OCI-LY1 (cell line): ENCODE measurements around the gene GALNT14.

Experiments used
- H2AFZ ChIP-seq: fragments of 200-600 bp; sonication (generic), shearing (Covaris generic); 2 replicates; pipeline ENCODE4 v1.6.0; 2014; ENCODE audit warnings: antibody characterized with exemption, mild to moderate bottlenecking, low read length
- H3F3A ChIP-seq: fragments of 200-600 bp; sonication (generic), shearing (Covaris generic); 2 replicates; pipeline ENCODE4 v1.6.0; 2014; ENCODE audit warnings: mild to moderate bottlenecking, antibody characterized with exemption, low read length, moderate library complexity; ENCODE audit not compliant: insufficient read depth
- H3K27ac ChIP-seq: fragments of 200-600 bp; sonication (generic); 2 replicates; pipeline ENCODE4 v1.5.1; 2014; ENCODE audit warnings: low read length, mixed run types, mild to moderate bottlenecking, low read depth; ENCODE audit not compliant: poor library complexity, severe bottlenecking
- H3K27me3 ChIP-seq: fragments of 200-600 bp; sonication (generic); 2 replicates; pipeline ENCODE4 v1.6.0; 2014; ENCODE audit warnings: antibody characterized with exemption, mild to moderate bottlenecking, low read length, moderate library complexity; ENCODE audit not compliant: insufficient read depth
- H3K36me3 ChIP-seq: fragments of 200-600 bp; sonication (generic); 2 replicates; pipeline ENCODE4 v1.6.1; 2014; ENCODE audit warnings: mild to moderate bottlenecking, antibody characterized with exemption, low read length, moderate library complexity, mixed read lengths; ENCODE audit not compliant: insufficient read depth
- H3K4me1 ChIP-seq: fragments of 200-600 bp; sonication (generic); 2 replicates; pipeline ENCODE4 v1.5.1; 2014; ENCODE audit warnings: mild to moderate bottlenecking, low read length, moderate library complexity; ENCODE audit not compliant: insufficient read depth, severe bottlenecking
- H3K4me2 ChIP-seq: fragments of 200-600 bp; sonication (generic), shearing (Covaris generic); 2 replicates; pipeline ENCODE4 v1.6.1; 2014; ENCODE audit warnings: low read length
- H3K4me3 ChIP-seq: fragments of 200-600 bp; sonication (generic); 2 replicates; pipeline ENCODE4 v1.5.1; 2014; ENCODE audit warnings: low read length, low read depth, mild to moderate bottlenecking, mixed read lengths; ENCODE audit not compliant: poor library complexity, severe bottlenecking
- H3K79me2 ChIP-seq: fragments of 200-600 bp; shearing (Covaris generic); 2 replicates; pipeline ENCODE4 v1.6.1; 2016; ENCODE audit warnings: mixed run types, low read length, mixed read lengths; ENCODE audit not compliant: insufficient read depth
- H3K9ac ChIP-seq: fragments of 200-600 bp; sonication (generic), shearing (Covaris generic); 2 replicates; pipeline ENCODE4 v1.6.1; 2014; ENCODE audit warnings: mild to moderate bottlenecking, low read length, mixed read lengths
- H3K9me2 ChIP-seq: fragments of 200-600 bp; sonication (generic), shearing (Covaris generic); 2 replicates; pipeline ENCODE4 v1.6.1; 2014; ENCODE audit warnings: low read depth, mild to moderate bottlenecking, low read length, mixed read lengths
- H3K9me3 ChIP-seq: fragments of 200-600 bp; shearing (Covaris generic); 2 replicates; pipeline ENCODE4 v1.6.1; 2014; ENCODE audit warnings: low read length, mixed read lengths
- H4K20me1 ChIP-seq: fragments of 200-600 bp; sonication (generic), shearing (Covaris generic); 2 replicates; pipeline ENCODE4 v1.6.0; 2016; ENCODE audit warnings: mild to moderate bottlenecking, low read length; ENCODE audit not compliant: insufficient read depth
- EZH2 ChIP-seq: fragments of 200-600 bp; sonication (generic), shearing (Covaris generic); IDR thresholded peaks from 2 replicates; pipeline ENCODE4 v1.8.0; 2017; ENCODE audit warnings: borderline replicate concordance, mixed run types, mild to moderate bottlenecking, antibody characterized with exemption, low read length, moderate library complexity, mixed read lengths
- TF ChIP-seq, protein P1 (sequence below): fragments of 200-600 bp; sonication (generic), shearing (Covaris generic); IDR thresholded peaks from 2 replicates; pipeline ENCODE4 v1.5.1; 2017; ENCODE audit warnings: mild to moderate bottlenecking, antibody characterized with exemption, low read length, moderate library complexity, mixed read lengths

The GALNT14 gene

DNA sequence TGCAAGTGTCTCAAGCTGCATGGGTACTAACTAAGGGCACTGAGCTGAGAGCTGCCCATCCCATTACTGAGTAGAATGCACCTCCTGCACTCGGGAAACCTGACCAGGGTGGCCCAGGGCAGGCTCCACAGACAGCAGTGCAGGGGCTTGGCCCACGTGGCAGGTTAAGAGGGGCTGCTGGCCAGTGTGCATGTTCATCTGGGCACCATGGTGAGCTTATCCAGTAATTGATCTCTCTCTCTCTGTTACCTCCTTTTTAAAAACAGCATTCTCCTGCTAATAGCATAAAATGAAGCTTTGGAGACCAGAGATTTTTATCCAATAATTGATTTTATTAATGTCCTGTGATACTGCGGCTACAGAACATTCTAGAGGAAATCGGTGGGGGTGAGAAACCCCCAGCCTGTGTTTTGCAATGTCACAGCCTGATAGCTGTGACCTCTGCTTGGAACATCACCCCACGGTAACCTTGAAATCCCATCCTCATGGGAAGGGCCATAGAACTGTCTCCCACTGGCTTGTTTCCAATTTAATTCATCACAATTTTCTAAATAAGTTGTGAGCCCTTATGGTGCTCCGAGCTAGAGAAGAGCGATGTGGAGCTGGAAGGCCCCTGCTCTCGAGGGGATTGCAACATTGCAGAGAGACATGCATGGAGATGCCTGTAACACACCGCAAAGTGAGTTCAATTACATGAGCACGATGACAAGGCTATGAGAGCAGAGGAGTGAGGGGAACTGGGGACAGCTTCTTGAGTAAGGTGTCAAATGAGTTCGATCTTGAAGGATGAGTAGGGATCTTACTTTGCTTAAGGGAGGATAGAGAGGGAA is 143.8 kb downstream of the GALNT14 start:
- no peak overlapping the region for H3K9ac ChIP-seq
- no peaks in the 10 kb centered on the region for H4K20me1 ChIP-seq

DNA sequence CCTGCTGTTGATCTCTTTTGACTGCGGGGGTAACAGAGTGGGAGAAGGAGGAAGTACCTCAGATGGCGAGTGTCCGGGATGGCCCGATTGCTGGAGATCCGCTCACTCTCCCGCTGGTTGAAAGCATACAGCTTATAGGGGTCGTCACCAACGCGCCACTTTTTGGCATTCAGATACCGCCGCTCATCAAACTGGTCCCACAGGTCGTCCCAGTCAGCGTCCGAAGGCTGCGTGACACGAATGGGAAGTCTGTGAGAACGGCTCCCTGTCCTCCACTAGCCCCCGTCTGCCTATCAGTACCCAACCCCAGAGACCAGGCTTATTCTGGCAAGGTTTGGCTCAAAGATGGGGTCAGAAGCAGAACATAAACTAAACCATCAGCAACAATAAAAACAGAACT is 145.5 kb downstream of the GALNT14 start:
- Histone ChIP-seq H3K27me3 (no peaks in the 10 kb centered on the region), H3K4me3 (no peak overlapping the region), H3K9ac (no peak overlapping the region), H3K9me3 (no peaks in the 10 kb centered on the region), H3K79me2 (no peaks in the 10 kb centered on the region), H2AFZ (no peak overlapping the region), H3K4me2 (no peak overlapping the region), H3F3A (no peaks in the 10 kb centered on the region), H3K27ac (no peak overlapping the region), H3K9me2 (no peaks in the 10 kb centered on the region), H3K36me3 (no peaks in the 10 kb centered on the region), H4K20me1 (no peaks in the 10 kb centered on the region), H3K4me1 (no peaks in the 10 kb centered on the region)
- TF ChIP-seq, protein P1, sequence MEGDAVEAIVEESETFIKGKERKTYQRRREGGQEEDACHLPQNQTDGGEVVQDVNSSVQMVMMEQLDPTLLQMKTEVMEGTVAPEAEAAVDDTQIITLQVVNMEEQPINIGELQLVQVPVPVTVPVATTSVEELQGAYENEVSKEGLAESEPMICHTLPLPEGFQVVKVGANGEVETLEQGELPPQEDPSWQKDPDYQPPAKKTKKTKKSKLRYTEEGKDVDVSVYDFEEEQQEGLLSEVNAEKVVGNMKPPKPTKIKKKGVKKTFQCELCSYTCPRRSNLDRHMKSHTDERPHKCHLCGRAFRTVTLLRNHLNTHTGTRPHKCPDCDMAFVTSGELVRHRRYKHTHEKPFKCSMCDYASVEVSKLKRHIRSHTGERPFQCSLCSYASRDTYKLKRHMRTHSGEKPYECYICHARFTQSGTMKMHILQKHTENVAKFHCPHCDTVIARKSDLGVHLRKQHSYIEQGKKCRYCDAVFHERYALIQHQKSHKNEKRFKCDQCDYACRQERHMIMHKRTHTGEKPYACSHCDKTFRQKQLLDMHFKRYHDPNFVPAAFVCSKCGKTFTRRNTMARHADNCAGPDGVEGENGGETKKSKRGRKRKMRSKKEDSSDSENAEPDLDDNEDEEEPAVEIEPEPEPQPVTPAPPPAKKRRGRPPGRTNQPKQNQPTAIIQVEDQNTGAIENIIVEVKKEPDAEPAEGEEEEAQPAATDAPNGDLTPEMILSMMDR: no peak
- no peak for TF ChIP-seq EZH2

More for the DNA sequence above, 143.8 kb downstream of the GALNT14 start:
- H3K9me2 ChIP-seq: no peaks in the 10 kb centered on the region
- H3K4me1 ChIP-seq: no peaks in the 10 kb centered on the region
- no peaks in the 10 kb centered on the region for H3K79me2 ChIP-seq
- H3K4me2 ChIP-seq: no peak overlapping the region
- H3K27ac ChIP-seq: no peak overlapping the region
- H3F3A ChIP-seq: no peaks in the 10 kb centered on the region
- H3K36me3 ChIP-seq: no peaks in the 10 kb centered on the region
- TF ChIP-seq, protein P1: no peak
- no peak for TF ChIP-seq EZH2
- no peak overlapping the region for H2AFZ ChIP-seq
- no peaks in the 10 kb centered on the region for H3K9me3 ChIP-seq
- H3K4me3 ChIP-seq: no peak overlapping the region
- no peaks in the 10 kb centered on the region for H3K27me3 ChIP-seq

DNA sequence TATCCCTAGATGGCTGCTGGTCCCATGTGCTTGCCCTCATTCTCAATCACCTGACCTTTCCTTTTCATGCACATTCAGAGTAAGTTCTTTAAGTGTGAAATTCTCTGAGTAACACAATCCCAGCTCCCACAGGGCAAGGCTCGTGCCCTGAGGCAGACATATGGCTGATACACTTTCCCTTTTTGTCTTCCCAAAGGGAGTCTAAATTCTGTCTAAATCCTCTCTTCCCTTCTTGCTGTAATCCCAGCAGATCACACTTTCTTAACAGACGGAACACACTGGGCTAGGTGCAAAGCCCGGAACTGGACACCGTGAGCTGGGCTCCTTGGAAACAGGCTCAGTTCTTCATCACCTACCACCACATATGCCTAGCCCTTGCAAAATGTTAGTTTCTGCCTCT is 147.6 kb downstream of the GALNT14 start:
- Histone ChIP-seq H3K79me2 (no peaks in the 10 kb centered on the region), H3K27ac (no peak overlapping the region), H3K36me3 (no peaks in the 10 kb centered on the region), H2AFZ (no peak overlapping the region), H3F3A (no peaks in the 10 kb centered on the region), H3K27me3 (no peaks in the 10 kb centered on the region), H3K9me2 (no peaks in the 10 kb centered on the region), H3K4me2 (no peak overlapping the region), H4K20me1 (no peaks in the 10 kb centered on the region), H3K4me1 (no peaks in the 10 kb centered on the region), H3K4me3 (no peak overlapping the region), H3K9ac (no peak overlapping the region), H3K9me3 (no peaks in the 10 kb centered on the region)
- no peak for TF ChIP-seq EZH2
- TF ChIP-seq, protein P1: no peak
